Measurements from ENCODE around the gene UPF1.

The UPF1 gene

DNA sequence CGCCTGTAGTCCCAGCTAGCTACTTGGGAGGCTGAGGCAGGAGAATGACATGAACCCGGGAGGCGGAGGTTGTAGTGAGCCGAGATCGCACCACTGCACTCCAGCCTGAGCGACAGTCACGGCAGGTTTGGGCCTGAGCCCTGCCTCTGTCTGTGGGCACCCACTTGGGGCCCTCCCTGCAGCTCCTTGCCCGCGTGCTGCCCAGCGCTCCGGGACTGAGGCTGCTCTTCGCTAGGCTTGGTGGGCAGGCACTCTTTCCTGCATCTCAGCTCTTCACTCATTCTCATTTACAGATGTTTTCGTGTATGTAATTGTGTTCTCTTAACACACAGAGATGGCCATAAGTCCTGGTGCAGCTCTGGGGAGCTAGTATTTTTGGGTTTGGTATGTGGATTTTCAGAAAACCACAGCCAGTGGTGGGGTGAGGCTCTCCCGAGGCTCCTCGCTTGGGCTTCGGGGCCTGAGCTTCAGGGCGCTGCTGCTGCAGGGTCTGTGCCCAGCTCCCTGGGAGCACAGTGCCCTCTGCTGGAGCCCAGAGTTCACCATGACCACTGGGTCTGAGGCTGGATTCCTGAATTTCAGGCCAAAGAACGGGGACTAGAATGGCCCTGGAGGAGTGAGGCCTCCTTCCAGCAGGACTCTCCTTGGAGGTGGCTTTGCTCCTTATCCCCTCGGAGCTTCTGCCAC, 15.2 kb downstream of the UPF1 start:
- peak; percentile 88 for DNase-seq (ENCODE audit: low read depth)
- peak overlapping the region; percentile 29 for H3K4me3 ChIP-seq (ENCODE audit: low read length)
- TF ChIP-seq, protein P1, sequence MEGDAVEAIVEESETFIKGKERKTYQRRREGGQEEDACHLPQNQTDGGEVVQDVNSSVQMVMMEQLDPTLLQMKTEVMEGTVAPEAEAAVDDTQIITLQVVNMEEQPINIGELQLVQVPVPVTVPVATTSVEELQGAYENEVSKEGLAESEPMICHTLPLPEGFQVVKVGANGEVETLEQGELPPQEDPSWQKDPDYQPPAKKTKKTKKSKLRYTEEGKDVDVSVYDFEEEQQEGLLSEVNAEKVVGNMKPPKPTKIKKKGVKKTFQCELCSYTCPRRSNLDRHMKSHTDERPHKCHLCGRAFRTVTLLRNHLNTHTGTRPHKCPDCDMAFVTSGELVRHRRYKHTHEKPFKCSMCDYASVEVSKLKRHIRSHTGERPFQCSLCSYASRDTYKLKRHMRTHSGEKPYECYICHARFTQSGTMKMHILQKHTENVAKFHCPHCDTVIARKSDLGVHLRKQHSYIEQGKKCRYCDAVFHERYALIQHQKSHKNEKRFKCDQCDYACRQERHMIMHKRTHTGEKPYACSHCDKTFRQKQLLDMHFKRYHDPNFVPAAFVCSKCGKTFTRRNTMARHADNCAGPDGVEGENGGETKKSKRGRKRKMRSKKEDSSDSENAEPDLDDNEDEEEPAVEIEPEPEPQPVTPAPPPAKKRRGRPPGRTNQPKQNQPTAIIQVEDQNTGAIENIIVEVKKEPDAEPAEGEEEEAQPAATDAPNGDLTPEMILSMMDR (conservative IDR thresholded peaks at IDR 0.05; ENCODE audit: low read length), result peak; percentile 93

DNA sequence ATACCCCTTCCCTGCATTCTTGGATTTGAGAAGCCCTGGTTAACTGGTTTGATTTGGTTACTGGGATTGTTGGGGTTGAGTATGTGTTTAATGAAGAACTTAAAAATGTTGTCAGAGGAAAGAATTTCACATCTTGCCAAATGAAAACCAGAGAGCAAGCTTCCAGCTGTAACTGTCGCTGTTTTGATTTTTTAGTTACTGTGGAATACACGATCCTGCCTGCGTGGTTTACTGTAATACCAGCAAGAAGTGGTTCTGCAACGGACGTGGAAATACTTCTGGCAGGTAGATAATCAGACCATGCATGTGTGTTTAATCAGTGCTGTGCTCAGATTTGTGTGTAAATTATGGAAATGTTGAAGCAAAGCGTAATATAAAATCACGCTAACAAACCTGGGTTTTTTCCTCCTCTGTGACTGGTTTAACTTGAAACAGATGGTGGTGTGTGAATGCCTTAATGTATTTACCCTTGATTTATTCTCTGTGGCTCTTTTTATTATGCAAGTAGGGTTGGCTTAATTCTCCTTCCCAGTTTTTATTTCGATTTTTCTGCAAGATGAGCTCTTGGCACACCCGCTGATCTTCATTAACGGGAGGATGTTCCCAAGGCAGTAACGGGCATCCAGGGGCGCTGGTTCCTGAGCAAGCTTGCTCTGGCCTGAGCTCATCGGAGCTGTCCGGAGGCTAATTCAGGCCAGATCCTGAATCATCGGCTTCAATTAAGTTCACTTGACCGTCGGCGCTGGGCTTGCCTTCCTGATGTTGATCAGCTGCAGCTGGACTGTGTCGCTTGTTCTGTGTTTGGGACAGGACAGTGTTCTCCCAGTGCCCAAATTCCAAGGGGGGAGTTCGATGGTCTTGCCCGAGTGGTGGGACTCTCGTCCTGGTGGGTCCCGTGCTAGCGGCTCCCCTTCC, 16.0 kb downstream of the UPF1 start:
- H3K4me3 ChIP-seq (ENCODE audit: low read length), result peak overlapping the region; percentile 18; the same call in 1 of the 2 replicates
- DNase-seq (ENCODE audit: low read depth), result peak; percentile 97
- TF ChIP-seq, protein P1 (conservative IDR thresholded peaks at IDR 0.05; ENCODE audit: low read length), result peak; percentile 11; the same call in 1 of the 2 replicates

DNA sequence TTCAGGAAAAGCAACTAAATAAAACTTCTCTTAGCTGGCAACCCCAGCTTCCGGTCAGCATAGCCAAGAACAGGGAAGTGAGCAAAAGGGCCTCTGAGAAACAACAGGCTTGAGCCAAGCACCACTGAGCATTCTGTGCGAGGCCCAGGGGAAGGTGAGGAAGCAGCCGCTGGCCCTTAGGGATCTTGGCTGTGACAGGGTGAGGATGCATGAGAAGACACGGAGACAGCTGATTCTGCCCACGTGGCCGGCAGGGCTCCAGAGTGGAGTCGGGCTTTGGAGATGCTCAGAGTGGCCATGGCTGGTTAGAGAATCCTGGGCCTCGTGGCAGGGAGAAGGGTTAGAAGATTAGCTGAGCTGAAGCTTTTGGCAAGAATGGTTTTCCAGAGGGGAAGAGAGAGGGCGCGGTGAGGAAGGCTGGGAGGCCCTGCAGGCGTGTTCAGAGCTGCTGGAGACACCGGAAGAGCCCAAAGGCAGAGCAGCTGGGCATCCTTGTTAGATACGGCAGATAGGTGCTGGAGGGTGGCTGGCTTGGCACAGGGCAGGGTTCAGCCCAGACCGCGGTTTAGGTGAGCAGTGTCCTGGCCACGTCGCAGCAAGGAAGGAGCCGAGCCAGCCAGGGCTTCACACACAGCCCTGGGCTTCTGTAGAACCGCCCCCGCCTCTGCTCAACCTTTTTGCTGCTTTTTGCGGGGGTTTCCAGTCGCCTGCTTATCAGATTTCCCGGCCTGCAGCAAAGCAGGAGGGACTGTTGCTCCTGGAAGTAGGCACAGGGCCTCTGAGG, 17.3 kb downstream of the UPF1 start:
- peak; percentile 85 for DNase-seq (ENCODE audit: low read depth)
- TF ChIP-seq, protein P1 (conservative IDR thresholded peaks at IDR 0.05; ENCODE audit: low read length), result no peak
- H3K4me3 ChIP-seq (ENCODE audit: low read length), result no peak overlapping the region; the same call in 1 of the 2 replicates

DNA sequence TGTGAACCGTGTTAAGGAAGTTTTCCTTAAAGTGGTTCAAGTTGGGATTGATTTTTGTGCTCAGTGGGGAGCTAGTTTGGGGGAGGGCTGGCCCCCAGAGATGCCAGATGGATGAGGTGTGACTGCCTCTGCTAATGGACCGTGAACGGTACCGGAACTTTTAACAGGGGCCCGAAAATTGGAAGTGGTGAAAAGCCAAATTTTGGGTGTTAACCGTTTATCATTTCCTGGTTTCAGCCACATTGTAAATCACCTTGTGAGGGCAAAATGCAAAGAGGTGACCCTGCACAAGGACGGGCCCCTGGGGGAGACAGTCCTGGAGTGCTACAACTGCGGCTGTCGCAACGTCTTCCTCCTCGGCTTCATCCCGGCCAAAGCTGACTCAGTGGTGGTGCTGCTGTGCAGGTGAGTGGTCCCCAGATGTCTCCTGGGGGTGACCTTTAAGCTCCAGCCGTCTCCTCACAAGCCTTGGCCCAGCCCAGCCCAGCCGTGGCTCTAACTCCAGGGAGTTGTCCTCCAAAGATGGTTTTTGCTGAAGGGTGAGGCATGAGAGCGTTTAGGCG, 18.2 kb downstream of the UPF1 start:
- peak; percentile 7 for DNase-seq (ENCODE audit: low read depth)
- H3K4me3 ChIP-seq (ENCODE audit: low read length), result no peak overlapping the region
- TF ChIP-seq, protein P1 (conservative IDR thresholded peaks at IDR 0.05; ENCODE audit: low read length), result no peak

DNA sequence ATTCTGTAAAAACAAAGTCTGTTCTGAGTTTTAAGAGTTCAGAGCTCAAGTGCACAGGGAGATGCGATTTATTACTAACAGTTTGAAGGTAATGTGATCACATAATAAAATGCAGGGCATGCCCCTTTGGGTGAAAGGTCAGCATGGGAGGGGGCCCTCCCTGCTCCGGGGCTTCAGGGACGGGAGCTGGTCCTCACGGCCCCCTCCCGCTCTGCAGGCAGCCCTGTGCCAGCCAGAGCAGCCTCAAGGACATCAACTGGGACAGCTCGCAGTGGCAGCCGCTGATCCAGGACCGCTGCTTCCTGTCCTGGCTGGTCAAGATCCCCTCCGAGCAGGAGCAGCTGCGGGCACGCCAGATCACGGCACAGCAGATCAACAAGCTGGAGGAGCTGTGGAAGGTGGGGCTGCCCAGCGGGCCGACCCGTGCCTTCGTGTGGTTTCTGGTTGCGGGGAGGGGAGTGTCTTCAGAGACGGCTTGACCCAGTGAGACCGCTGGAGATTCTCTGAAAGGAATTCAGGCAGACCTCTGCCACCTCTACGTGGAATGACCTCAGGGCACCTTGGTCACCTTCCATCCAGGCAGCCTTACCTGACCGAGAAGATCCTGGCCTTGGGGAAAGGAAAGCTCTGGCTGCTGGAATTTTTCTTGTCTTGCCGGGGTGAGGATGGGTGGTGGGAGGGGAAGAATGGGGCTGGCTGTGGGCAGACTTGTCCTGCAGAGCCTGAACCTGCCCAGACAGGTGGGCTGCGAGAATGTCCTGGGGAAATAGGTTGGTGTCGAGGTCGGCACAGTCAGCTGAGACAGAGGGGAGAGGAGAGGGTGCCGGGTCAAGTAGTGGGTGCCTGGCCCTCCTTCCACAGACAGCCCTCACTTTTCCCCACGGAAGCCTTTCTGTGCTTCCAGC, 19.0 kb downstream of the UPF1 start:
- DNase-seq (ENCODE audit: low read depth), result no peak
- H3K4me3 ChIP-seq (ENCODE audit: low read length), result no peak overlapping the region
- TF ChIP-seq, protein P1 (conservative IDR thresholded peaks at IDR 0.05; ENCODE audit: low read length), result no peak
